Colonic mucosa (tissue), 4 donors: Measurements from ENCODE around the gene PAOX. TPM values are rescaled to one million over a fixed set of nuclear protein-coding genes. Genes with fewer than 3 reads are reported as not detected.
"Not testable (repeated sequence)": the region's sequence is repeated elsewhere in the genome, so short reads cannot be mapped to it uniquely, and the experiment has no call there.

Source experiments
- DNase-seq: peaks from one replicate; pipeline ENCODE4 v3.0.0-alpha.2; 2020
- H3K27ac ChIP-seq: fragments of 200-600 bp; one replicate; pipeline ENCODE4 v1.8.0; 2021
- H3K27me3 ChIP-seq: fragments of 200-600 bp; one replicate; pipeline ENCODE4 v1.8.0; 2021
- H3K36me3 ChIP-seq: fragments of 200-600 bp; one replicate; pipeline ENCODE4 v1.8.0; 2021
- H3K4me1 ChIP-seq: fragments of 200-600 bp; one replicate; pipeline ENCODE4 v1.8.0; 2021; ENCODE audit warnings: mild to moderate bottlenecking
- H3K4me3 ChIP-seq: fragments of 200-600 bp; one replicate; pipeline ENCODE4 v1.8.0; 2021
- H3K9ac ChIP-seq, 2 donors: one replicate each; pipeline ENCODE4 v1.7.0; 2013; ENCODE audit warnings: control low read depth in 2 of 2, low read depth in 2 of 2, low read length in 2 of 2
- H3K9me3 ChIP-seq: fragments of 200-600 bp; one replicate; pipeline ENCODE4 v1.8.0; 2021
- intact Hi-C: fragments of 100-400 bp; cut with DNase I; formaldehyde crosslinking; loops from one replicate; pipeline ENCODE4 v1.14.1; 2022
- total RNA-seq, 2 donors: library from RNA; stranded (reverse); fragmentation: NEBNext Ultra II Directional in 1 of 2; extraction: Animal tissue kit (Norgen Biotek cat#: 25700) in 1 of 2; gene quantifications; one replicate each; pipeline ENCODE4 v1.2.1, GENCODE V29; 2021
- TF ChIP-seq, protein P1 (sequence below): fragments of 200-600 bp; IDR thresholded peaks from one replicate; pipeline ENCODE4 v1.8.0; 2022; ENCODE audit warnings: antibody characterized with exemption, mild to moderate bottlenecking
- donor health status: healthy.
- donor health status: DM: no; HTN: no; CAD: no.
- donor health status: DM: no; HTN: no; CAD: no.

PAOX gene
- total RNA-seq, 2 donors from 2014 or later, result 3.5 to 5.8 TPM

DNA sequence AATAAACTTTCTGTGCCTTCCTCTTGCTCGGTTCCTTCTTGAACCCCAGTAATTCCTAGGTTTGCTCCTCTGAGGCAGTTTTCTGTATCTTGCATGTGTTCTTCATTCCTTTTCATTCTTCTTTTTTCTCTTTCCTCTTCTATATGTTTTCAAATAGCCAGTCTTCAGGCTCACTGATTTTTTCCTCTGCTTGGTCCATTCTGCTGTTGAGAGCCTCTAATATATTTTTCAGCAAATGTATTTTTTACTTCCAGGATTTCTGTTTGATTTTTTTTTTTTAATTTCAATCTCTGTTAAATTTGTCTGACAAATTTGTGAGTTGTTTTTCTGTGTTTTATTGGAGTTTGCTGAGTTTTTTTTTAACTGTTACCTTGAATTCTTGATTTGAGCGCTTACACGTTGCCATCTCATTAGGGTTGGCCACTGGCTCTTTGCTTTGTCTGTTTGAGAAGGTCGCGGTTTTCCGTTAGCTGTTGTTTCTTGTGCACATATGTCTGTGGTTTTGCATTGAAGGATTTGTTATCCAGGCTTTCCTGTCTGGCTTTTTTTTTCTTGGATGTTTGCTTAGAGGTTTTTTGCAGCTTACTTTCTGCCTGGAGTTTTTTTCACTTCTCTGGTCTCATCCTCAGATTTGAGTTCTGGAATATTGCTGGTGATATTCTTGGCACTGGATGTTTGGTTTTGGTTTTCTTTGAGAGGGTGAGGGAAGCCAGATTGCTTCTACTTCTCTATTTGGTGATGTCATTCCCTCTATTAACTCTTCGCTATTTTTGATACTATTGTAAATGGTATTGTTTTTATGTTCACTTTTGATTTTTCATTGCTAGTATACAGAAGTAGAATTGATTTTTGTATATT, 32.7 kb downstream of the PAOX start:
- Histone ChIP-seq H3K36me3 (peaks cover 13% of the 10 kb centered on the region), H3K27me3 (no peaks in the 10 kb centered on the region), H3K4me1 (no peaks in the 10 kb centered on the region), H3K27ac (no peak overlapping the region), H3K4me3 (no peak overlapping the region), H3K9ac (no peak overlapping the region), H3K9me3 (peaks cover 6% of the 10 kb centered on the region)
- intact Hi-C loops, result no loop called here
- TF ChIP-seq, protein P1, sequence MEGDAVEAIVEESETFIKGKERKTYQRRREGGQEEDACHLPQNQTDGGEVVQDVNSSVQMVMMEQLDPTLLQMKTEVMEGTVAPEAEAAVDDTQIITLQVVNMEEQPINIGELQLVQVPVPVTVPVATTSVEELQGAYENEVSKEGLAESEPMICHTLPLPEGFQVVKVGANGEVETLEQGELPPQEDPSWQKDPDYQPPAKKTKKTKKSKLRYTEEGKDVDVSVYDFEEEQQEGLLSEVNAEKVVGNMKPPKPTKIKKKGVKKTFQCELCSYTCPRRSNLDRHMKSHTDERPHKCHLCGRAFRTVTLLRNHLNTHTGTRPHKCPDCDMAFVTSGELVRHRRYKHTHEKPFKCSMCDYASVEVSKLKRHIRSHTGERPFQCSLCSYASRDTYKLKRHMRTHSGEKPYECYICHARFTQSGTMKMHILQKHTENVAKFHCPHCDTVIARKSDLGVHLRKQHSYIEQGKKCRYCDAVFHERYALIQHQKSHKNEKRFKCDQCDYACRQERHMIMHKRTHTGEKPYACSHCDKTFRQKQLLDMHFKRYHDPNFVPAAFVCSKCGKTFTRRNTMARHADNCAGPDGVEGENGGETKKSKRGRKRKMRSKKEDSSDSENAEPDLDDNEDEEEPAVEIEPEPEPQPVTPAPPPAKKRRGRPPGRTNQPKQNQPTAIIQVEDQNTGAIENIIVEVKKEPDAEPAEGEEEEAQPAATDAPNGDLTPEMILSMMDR, result no peak
- DNase-seq, result no peak

DNA sequence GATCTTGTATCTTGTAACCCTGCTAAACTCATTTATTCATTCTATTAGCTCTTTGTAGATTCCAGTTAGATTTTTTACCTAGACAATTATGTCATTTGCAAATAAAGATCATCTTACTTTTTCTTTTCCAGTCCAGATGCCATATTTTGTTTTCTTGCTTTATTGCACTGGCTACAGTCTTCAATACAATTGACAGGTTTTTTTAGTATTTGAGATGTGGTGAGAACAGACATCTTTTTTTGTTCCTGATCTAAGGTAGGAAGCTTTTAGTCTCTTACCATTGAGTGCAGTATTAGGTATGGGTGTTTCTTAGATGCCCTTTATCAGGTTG, 33.3 kb downstream of the PAOX start:
- H3K4me3 ChIP-seq, result no peak overlapping the region
- H3K27ac ChIP-seq, result no peak overlapping the region
- no peaks in the 10 kb centered on the region for H3K4me1 ChIP-seq
- H3K9me3 ChIP-seq, result peaks cover 6% of the 10 kb centered on the region
- H3K27me3 ChIP-seq, result no peaks in the 10 kb centered on the region
- intact Hi-C loops, result no loop called here
- TF ChIP-seq, protein P1, result no peak
- H3K9ac ChIP-seq, result no peak overlapping the region
- DNase-seq, result no peak
- H3K36me3 ChIP-seq, result peaks cover 13% of the 10 kb centered on the region

DNA sequence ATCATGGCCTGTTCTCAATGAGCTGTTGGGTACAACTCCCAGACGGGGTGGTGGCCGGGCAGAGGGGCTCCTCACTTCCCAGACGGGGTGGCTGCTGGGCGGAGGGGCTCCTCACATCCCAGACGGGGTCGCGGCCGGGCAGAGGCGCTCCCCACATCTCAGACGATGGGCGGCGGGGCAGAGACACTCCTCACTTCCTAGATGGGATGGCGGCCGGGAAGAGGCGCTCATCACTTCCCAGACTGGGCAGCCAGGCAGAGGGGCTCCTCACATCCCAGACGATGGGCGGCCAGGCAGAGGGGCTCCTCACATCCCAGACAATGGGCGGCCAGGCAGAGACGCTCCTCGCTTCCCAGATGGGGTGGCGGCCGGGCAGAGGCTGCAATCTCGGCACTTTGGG, 35.3 kb downstream of the PAOX start:
- H3K27me3 ChIP-seq, H3K9ac ChIP-seq, H3K4me1 ChIP-seq, DNase-seq, H3K9me3 ChIP-seq, H3K4me3 ChIP-seq, H3K27ac ChIP-seq, intact Hi-C loops: not testable (repeated sequence)
- peaks cover 13% of the 10 kb centered on the region for H3K36me3 ChIP-seq

DNA sequence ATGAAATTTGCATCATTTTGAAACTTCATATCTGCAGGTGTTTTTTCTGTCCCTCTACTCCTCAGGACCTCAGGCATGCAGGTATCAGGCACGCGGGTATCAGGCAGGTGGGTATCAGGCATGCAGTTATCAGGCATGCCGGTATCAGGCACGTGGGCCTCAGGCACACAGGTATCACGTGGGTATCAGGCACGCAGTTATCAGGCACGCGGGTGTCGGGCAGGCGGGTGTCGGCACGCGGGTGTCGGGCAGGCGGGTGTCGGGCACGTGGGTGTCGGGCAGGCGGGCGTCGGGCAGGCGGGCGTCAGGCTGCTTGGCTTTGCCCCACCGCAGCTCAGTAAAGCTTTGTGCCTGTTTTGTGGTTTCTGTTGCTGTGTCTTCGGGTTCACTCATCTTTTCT, 36.7 kb downstream of the PAOX start:
- intact Hi-C loops, result no loop called here
- no peak for DNase-seq
- TF ChIP-seq, protein P1, result no peak
- Histone ChIP-seq H3K4me1 (no peaks in the 10 kb centered on the region), H3K4me3 (no peak overlapping the region), H3K36me3 (peaks cover 10% of the 10 kb centered on the region), H3K9ac (no peak overlapping the region), H3K9me3 (peaks cover 6% of the 10 kb centered on the region), H3K27me3 (no peaks in the 10 kb centered on the region), H3K27ac (no peak overlapping the region)

DNA sequence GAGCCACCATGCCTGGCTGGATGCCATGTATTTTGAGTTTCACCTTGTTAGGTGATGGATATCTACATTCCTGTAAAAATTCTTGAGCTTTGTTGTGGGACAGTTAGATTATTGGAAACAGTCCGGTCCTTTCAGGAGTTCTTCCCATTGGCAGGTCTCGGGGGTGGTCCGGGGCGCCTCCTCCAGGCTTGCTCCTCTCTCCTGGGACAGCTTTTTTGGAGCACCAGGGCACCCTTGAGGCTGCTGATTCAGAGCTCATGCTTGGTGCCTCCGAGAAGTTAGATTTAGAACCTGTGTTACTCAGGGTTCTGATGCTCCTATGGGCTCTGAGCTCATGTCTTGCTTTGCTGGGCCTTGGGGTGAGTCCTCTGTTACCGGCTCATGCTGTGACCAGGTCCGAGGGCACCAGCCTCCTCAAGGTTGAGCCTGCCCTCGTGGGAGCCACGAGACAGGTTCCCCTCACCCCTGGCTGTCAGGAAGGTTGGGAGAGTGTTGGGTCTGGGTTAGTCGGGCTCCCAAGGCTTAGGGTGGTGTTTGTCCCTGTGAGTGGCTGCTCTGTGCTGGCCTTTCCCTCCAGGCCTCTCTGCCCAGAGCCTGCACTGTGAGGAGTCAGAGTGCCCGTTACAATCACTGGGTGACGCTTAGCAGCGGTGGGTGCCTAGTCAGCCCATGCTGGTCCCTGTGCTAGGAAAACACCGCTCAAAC, 39.4 kb downstream of the PAOX start:
- Histone ChIP-seq H3K9ac (no peak overlapping the region), H3K27ac (no peak overlapping the region), H3K36me3 (no peaks in the 10 kb centered on the region), H3K9me3 (no peaks in the 10 kb centered on the region), H3K4me1 (no peaks in the 10 kb centered on the region), H3K4me3 (no peak overlapping the region), H3K27me3 (peaks cover 7% of the 10 kb centered on the region)
- no peak for DNase-seq
- intact Hi-C loops, result no loop called here
- TF ChIP-seq, protein P1, result no peak
